NCI-H2029 (cell line): Measurements from ENCODE around the gene ATP5PD.
"Not testable (repeated sequence)": the region's sequence is repeated elsewhere in the genome, so short reads cannot be mapped to it uniquely, and the experiment has no call there.

Source experiments
- DNase-seq: peaks from one replicate; lab custom pipeline; 2025; lab: John Stamatoyannopoulos, UW

Gene ATP5PD

DNA sequence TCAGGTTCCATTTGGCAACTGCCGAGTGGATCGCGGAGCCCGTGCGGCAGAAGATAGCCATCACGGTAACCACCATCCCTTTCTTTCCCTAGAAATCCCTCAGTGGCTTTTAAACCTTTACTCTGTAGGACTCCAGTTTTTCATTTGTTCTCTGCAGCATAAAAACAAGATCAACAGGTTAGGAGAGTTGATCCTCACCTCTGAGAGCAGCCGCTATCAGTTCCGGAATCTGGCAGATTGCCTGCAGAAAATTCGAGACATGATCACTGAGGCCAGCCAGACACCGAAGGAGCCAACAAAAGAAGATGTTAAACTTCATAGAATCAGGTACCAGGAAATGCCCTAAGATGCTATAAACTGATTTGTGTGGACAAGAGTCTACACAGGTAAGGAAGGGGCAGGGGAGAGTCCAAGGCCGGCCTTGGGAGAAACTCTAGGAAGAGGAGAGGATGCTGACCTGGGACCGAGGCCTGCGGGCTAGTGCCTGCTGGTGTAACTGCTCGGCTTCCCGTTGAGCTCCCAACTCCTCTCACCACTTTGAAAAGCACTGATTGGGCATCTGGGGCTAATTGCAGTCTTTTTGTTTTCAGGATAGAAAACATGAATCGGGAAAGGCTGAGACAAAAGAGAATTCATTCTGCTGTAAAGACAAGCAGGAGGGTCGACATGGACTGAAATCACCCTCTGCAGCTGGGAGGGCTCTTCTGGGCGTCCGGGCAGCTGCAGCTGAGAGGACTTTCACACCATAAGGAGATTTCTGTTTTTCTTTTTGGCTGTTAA lies 26.2 kb downstream of the ATP5PD start:
- no peak for DNase-seq

DNA sequence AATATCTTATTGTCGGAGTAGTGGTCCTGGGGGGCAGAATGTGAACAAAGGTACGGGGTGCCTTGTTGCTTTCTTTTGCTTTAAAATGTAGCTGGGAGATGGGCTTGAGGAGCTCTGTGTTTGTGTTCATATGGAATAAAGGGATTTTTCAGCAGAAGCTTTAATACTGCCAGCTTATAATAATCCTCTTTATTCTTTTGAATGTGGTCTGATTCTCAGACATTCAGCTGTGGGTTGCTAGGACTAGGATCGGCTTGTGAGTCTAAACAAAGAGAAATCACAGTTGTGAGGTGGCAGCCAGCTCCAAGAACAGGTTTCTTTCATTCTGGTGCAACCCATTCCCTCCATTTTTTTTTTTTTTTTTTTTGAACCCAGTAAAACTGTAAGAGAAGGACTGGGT lies 27.1 kb downstream of the ATP5PD start:
- DNase-seq = no peak

GRCh38 chr17:75019146-75019545 lies 27.6 kb downstream of the ATP5PD start:
- DNase-seq = no peak

DNA sequence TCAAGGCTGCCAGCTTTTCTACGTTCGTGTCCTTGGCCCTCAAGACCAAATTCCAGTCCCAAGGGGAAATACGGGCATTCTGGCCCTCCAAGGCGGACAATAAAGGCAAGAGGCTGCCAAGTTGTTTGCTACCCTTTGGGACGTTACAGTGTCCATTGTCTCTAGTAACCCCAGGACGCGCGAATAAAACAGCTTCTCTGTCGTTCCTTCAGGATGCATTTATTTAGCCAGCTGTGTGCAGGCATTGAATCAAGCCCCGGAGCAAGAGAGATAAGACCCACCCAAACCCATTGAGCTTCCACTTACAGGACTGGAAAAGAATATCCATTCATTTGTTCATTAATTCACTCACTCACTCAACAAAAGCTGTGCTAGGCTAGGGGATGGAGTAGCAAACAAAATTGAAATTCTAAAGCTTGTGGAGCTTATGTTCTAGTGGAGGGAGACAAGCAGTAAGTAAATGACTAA lies 33.6 kb downstream of the ATP5PD start:
- DNase-seq = no peak

DNA sequence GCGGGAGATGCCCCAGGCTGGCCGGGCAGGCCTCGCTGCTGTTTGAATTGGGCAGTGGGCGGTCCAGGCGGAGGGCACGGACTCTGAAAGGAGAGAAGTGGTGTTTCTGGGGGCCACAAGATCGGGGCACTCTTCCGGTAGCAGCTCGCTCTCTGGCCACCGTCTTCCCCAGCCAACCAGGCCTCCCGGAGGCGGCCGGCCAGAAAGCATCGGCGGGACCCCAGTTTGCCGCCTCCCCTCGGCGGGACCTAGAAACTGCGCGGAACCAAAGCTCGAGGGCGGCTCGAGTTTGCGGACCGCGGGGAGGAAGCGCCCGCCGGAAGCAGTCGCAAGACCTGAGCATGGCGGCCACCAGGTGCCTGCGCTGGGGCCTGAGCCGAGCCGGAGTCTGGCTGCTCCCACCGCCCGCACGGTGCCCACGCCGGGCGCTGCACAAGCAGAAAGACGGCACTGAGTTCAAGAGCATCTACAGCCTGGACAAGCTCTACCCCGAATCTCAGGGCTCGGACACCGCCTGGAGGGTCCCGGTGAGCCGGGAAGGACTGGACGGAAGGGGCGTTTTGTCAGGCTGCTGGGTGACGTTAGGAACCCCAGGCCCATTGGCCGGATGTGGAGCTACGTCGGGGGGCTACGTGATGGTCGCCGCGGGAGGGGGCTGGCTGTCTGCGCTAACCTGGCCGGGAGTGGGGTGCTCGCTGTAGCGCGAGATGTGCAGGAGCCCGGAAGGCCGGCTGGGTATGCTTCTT lies 34.2 kb downstream of the ATP5PD start, which contains the start of gene MRPL58:
TSS of gene MRPL58 (plus strand) at position 325 of the 746 bp plus-strand sequence. CDS start at position 342, 17 bp downstream.
- DNase-seq = peak; percentile 58

DNA sequence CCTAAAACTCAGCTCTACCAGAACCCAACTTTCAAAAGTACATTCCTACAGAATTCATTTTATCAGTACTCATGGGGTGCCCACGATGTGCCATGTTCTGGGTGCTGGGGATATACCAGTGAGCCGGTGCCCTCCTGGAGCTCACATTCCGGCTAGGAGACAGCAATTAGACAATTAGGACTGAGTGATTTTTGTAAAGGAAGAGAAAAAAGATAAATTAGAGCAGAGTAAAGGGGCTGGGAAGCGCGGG lies 34.7 kb downstream of the ATP5PD start:
- no peak for DNase-seq

DNA sequence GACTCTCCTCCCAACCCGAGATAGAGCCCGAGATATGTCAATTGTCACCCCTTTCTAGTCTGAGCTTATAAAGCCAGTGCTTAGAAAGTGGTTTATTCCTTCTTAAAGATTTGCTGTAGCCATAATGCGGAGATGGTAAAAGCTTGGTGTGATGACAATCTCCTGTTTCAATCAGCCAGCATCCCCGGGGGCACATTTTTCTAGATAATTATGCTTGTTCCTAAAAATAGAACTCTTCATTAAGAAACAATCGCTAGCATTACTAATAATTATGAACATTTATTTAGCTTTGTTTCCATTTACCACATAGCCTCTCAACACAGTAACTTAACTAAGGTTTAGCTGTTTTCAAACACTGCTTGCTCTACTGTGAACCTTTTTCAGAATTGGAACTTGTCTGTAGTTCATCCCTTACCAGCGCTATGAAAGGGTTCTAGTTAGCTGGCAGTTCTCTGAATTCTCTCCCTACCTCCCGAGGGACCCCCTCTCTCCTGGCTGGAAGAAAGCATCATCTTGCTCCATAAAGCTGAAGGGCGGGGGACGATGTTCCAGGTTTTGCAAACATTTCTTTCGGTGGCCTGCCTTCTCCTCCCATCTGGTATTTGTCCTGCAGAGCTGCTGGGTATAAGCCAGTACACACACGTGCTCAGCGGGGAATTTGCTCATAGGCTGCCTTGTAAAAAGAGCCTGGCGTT lies 35.2 kb downstream of the ATP5PD start:
- DNase-seq = peak; percentile 11

DNA sequence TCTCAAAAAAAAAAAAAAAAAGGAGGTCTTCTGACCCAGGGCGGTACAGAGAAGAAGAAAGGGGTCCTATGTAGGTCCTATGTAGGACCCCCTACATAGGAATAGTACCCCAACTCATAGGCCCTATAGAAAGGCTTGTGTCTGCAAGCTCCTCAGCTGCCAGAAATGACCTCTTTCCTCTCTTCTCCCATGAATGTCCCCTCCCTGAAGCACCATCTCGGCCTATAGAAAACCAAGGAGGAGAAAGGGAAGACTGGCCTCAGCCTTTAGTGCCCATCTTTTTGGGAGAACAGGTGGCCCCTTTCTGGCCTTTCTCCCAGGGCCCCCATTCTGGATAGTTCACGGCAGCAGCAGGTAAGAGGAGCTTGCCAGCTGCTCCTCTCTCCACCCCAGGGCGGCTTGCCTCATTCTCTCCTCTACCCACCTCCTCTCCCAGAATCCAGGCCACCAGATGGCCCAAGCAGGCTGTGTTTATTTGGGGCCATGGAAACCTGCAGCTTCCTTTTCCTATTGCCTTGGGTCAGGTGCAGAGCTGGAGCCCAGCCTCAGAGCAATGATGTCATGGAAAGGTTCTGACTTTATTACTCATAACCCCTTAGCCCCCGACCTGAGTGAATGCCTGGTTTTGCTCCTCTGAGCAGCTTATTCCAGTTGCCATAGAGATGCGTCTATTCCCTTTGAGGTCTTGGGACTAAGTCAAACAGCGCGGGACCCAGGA lies 35.9 kb downstream of the ATP5PD start:
- DNase-seq = peak; percentile 66

- DNase-seq = no peak
These were observed 37.5 kb downstream of the ATP5PD start for GRCh38 chr17:75009139-75009724.

DNA sequence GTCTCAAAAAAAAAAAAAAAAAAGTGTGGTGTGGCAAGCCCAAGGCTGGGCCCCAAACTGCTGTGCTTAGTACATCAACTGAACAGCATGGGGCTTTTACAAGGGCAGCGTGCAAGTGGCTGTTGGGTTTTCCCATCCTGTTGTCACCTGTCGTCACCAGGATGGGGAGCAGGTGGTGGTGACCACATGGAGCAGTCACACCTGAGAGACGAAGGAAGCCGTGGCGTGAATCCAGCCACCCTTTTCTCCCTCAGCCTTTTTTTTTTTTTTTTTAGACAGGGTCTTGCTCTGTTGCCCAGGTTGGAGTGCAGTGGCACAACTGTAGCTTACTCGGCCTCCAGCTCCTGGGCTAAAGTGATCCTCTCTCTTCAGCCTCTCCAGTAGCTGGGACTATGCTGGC lies 38.4 kb downstream of the ATP5PD start:
- DNase-seq = no peak

GRCh38 chr17:75006653-75007052 lies 40.1 kb downstream of the ATP5PD start:
- no peak for DNase-seq

DNA sequence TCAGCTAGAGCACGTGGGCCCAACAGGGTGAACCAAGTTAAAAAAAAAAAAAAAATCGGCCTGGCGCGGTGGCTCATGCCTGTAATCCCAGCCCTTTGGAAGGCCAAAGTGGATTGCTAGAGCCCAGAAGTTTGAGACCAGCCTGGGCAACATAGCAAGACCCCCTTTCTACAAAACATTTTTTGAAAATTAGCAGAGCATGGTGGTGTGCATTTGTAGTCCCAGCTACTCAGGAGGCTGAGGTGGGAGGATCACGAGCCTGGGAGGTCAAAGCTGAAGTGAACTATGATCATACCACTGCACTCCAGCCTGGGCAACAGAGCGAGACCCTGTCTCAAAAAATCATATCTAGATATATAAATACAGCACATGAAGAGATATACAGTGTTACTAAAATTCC lies 40.7 kb downstream of the ATP5PD start:
- not testable (repeated sequence) for DNase-seq

GRCh38 chr17:75005291-75005690 lies 41.5 kb downstream of the ATP5PD start:
- no peak for DNase-seq

GRCh38 chr17:75004371-75004770 lies 42.4 kb downstream of the ATP5PD start:
- DNase-seq = no peak

DNA sequence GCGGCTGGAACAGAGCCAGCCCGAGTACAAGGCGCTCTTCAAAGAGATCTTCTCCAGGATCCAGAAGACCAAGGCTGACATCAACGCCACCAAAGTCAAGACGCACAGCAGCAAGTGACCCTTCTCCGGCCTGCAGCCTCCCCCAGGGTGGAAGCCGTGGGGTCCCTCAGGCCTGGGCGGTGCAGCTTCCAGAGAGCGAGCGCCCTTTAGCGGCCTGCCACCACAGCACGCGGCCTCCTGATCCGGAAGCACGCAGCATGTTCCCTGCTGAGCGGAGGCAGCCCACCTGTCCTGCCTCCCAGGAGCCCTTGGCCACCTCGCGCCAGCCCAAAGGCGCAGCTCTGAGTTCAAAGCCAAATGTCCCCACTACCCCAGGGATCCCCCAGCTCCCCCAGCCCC lies 42.8 kb downstream of the ATP5PD start:
- DNase-seq = no peak

DNA sequence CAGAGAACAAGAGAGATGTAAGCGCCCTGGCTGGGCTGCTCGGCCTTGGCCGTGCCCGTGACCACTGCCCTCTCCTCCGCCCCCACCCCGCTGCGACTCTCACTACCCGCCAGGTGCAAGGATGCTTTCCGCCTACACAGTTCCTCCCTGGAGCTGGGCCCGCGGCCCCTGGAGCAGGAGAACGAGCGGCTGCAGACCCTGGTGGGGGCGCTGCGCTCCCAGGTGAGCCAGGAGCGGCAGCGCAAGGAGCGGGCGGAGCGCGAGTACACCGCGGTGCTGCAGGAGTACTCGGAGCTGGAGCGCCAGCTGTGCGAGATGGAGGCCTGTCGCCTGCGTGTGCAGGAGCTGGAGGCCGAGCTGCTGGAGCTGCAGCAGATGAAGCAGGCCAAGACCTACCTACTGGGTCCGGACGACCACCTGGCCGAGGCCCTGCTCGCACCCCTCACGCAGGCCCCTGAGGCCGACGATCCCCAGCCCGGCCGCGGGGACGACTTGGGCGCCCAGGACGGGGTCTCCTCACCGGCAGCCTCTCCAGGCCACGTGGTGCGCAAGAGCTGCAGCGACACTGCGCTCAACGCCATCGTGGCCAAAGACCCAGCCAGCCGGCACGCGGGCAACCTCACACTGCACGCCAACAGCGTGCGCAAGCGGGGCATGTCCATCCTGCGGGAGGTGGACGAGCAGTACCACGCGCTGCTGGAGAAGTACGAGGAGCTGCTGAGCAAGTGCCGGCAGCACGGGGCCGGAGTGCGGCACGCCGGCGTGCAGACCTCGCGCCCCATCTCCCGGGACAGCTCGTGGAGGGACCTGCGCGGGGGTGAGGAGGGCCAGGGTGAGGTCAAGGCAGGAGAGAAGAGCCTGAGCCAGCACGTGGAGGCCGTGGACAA lies 43.5 kb downstream of the ATP5PD start:
- no peak for DNase-seq

- DNase-seq = no peak
These were observed 44.6 kb downstream of the ATP5PD start for GRCh38 chr17:75001915-75002843.

DNA sequence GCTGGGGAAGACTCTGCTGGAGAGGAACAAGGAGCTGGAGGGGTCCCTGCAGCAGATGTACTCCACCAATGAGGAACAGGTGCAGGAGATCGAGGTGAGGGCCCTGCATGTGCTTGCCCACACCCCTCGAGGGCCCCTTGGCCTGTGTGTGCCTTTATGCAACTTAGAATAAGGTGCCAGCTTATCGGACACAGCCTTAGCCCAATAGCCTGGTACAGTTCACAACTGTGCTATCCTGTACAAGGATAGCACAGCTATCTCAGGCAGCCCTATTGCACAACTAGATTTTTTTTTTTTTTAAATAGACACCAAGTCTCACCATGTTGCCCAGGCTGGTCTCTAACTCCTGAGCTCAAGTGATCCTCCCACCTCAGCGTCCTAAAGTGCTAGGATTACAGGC lies 47.2 kb downstream of the ATP5PD start:
- DNase-seq = no peak

DNA sequence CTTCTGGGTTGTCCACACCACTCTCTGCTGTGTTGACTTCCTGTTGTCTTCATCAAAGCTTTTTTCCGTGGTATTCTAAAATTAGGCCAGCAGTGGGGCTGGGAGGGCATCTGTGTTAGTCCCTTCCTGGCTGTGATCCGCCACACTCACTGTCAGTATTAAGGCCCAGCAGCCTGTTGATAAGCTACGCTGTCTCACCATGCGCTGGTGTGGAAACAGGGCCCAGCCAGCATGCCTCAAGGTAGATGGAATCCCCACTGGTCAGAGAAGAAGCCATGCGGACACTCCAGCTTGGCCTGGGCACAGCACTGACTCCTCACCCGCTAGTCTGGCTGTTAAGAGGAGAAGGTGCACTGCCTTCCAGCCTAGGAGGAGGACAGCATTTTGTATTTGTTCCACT lies 48.0 kb downstream of the ATP5PD start:
- no peak for DNase-seq

- no peak for DNase-seq
These were observed 50.9 kb downstream of the ATP5PD start for GRCh38 chr17:74995847-74996246.
